Hindlimb muscle (tissue), 1 donor: ENCODE data around the gene LRRC75A. TPM values are rescaled to one million over a fixed set of nuclear protein-coding genes. Genes with fewer than 3 reads are reported as not detected.
"Not testable (repeated sequence)": the region's sequence is repeated elsewhere in the genome, so short reads cannot be mapped to it uniquely, and the experiment has no call there.

ENCODE experiments used
- DNase-seq: peaks from one replicate; pipeline ENCODE4 v3.0.0-alpha.2; 2013
- polyA plus RNA-seq: library from polyadenylated mRNA; unstranded; fragments of 120-200 nt; gene quantifications from one replicate; pipeline ENCODE4 v1.2.1, GENCODE V29; 2013; ENCODE audit not compliant: insufficient read length

LRRC75A gene
- polyA plus RNA-seq, 1 donor = 5.8 TPM

DNA sequence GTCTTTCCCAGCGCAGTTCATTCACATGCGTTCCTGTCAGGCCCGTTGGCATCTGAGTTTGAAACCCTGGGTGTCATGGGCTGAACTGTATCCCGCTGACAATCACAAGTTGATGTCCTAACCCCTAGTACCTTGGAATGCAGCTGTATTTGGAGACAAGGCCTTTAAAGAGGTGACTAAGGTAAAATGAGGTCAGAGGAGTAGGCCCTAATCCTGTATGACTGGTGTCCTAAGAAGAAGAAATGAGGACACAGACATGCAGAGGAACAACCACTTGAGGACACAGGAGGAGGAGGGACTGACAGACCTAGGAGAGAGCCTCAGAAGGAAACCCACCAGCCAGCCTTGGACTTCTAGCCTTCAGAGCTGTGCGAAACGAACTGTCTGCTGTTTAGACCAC is 43.5 kb downstream of the LRRC75A start:
- DNase-seq = no peak

DNA sequence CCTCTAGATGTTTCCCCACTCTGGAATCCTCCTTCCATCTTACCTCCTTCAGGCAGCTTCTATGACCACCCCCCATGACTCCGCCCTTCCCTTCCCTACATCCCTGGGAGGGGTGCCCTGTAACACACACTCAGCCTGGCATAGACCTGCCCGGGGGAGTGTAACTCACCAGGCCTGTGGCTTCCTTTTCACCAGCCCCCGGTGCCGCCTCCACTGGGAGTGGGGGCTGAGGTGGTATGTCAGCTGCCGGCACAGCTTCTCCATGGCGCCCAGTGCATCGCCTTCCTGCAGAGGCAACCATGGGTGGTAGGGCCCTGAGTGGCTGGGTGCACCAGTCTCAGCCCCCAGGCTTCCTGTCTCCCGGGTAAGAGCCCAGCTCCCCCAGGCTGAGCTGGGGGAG is 44.3 kb downstream of the LRRC75A start:
- DNase-seq = no peak

DNA sequence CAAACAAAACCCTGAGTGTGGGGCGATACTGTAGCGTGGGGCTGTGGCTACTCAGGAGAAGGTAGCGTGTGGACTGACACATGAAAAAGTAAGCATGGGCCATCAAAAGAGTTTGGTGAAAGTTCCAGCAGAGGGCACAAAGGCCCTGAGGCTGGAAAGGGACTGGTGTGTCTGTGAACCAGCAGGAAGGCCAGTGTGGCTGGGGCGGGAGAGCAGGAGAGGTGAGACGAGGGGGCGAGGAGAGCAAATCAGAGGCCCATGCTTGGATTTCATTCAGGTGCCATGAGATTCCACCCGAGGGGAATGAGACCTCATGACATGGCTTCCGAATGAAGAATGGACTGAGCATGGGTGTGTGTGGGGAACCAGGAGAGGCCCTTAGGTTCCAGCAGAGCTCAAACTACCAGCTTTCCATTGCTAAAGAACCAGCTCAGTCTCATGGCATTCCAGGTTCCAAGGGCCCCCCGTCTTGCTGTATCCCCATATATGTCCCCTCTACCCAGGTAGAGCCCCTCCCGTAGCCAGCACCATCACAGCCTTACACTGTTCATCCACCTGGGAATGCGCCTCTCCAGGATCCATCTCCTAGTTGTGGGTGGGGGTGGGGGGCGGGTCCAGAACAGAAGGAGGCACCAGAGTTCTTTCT is 45.5 kb downstream of the LRRC75A start:
- no peak for DNase-seq

DNA sequence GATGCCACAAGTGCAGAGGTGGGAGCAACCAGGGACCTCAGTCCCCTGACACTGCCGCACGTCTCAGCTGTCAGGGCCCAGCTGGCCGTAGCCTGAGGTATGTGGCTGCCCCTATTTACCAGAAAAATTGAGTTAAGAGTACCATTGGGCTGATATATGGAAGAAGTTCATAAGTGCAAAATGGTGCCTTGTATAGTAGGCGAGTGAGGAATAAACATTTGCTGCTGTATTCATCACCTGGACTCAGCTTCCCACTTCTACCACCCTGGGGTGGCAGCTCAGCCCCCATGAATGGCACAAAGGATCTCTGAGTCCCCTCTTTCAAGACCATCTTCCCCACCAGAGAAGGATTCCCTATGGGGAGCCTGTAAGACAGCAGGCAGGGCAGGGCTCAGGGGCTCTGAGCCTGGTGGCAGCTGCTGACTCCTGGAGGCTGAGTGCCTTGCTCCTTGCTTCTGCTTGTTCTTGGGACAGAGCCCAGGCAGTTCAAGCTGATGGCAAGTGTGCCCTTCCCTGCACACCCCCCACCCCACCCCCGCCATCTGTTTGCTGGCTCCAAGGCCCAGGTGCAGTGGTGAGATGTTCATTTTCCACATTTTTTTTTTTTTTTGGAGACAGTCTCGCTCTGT is 47.6 kb downstream of the LRRC75A start:
- DNase-seq = no peak

DNA sequence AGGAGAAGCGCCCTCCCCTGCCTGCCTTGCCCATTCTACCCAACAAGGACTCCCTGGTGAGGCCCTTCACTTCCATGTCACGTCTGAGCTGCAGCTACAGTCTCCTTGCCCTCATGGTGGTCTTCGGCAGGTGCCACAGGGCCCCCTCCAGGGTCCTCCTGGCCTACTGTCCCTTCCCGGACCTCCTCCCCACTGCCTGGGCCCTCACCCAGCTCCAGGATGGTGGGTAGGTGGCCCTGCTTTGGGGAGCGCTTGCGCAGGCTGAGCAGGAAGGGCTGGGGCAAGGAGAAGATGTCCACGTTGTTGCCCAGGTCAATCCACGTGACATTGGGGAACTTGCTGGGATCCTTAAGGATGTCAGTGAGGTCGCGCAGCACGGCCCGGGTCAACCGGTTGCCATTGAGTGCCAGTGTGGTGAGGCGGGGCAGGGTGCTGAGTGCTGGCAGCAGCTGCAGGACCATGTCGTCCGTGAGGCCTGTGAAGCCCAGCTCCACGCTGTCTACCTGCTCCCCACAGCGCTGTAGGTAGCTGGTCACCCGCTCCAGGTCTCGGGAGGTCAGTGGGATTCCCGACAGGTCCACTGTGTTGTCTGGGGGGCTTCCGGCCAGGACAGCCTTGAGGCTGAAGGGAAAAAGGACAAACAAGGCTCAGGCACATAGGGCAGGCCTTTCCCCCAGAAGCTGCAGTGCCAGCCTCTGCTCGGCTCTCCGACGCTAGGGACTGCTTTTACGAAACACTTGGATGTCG is 48.3 kb downstream of the LRRC75A start:
- DNase-seq = no peak

DNA sequence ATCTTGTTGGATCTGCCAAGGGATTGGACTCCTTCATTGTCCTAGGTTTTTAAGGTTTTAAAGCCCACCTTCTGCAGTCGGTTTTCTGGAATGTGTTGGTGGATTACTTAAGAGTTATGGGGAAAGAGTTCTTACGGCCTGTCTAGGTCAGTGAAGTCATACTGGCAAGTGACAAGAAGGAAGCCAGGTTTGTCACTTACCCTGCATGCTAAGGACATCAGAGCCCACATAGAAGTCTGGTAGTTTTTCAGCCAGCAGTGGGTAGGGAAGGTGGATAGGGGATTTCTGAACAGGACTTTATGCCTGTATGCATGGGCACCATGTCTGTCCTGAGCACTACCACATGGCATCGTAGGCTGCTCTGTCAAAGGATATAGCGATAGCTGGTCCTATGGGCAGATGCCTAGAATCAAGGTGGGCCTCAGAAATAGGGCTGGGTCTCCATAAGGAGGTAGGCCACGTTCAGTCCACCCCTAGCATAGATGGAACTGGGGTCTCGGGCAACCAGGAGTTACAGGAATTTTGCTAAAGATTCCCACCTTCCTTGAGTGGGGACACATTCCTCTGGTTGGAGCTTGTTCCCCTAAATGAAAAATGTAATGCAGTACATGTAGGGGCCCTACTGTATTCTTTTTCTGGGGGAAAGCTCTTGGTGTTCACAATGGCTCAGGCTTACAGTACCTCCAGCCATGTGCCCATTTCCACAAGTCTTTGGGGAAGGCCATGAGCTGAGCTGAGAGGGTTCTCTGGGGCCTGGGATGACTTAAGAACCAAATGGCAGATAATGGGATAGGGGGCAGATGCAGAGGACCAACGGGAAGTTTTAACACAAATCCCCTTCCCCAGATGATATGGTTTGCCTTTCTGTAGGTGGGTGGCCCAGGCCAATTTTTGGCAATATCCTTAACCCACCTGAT is 49.1 kb downstream of the LRRC75A start:
- DNase-seq = no peak

DNA sequence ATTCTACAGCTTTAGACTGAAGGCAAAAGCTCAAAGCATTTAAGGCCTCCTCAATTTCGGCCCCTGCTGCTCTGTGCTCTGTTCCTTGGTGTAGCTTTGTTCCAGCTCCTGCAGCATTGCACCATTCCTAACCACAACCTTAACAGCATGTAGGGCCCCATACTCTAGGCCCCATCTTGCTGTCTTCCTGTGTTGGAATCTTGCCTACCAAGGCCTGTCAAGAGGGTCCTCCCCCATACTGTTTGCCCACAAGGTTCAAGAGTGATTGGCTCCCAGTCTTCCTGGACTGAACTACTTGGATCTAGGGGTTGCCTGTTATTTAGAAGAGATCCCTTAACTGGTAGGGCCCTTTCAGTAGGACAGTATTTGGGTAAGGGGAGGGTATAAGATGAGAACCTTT is 49.9 kb downstream of the LRRC75A start:
- no peak for DNase-seq

DNA sequence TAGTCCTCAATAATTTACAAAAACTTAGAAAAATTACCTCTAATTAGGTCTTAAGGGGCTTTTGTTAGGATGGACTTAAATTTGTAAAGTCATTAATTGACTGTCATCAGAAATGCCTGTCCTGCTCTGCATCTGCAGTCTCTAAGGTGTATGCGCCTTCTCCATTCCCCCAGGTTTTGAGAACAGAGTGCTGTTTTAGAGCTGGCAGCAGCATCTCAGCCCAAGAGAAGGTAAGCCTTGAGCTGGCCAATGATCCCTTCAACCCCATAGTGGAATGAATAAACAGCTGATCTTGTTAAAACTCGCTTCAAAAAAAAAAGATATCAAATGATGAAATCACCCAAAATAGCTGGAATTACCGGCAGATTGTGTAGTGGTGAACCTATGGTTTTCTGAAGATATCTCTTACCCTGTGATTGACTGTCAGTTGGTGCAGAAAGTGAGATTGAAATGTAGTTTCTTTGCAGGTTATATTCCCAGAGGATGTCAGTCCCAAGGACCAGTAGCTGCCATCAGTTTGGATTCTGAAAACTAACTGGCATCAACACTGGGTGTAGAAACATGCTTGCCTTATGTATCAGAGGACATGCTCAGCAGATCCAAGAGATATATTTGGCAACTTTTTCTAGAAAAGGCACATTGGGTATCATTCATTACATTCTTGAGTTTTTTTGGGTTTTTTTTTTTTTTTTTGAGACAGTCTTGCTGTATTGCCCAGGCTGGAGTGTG is 50.9 kb downstream of the LRRC75A start:
- no peak for DNase-seq

DNA sequence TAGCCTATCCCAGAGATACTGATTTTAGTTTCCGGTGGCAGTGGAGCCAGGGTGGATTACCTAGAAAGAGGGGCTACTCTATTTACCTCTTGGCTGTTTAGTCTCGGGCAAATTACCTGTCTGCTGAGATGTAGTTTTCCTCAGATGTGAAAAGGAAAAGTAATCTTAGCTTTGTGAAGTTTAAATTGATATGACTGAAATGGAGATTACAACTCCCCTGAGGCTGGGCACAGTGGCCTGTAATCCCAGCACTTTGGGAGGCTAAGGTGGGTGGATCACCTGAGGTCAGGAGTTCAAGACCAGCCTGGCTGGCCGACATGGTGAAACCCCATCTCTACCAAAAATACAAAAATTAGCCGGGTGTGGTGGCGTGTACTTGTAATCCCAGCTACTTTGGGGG is 51.6 kb downstream of the LRRC75A start:
- not testable (repeated sequence) for DNase-seq

DNA sequence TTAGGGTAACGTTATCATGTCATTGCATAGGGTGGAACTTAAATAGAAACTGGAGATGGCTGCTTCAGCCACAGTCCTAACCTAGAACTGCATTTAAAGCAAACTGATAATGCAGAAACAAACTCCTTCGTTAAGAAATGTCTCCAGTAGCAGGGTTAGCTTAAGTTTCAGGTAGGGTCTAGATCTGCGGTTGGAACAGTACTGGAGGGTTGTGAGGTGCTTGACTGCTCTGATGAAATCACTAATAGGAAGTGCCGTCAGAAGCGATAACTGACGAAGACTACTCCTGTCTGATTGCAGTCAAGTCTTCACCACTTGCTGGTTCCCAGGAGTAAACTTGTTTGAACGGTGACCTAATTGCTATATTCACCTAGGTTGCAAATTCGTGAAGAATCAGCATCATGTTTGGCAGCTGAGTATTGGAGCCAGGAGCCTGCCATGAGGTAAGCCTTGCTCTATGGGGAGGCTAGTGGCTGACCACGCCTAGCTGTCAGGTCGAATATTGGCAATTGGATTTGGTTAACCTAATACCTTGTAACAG is 52.1 kb downstream of the LRRC75A start:
- no peak for DNase-seq

DNA sequence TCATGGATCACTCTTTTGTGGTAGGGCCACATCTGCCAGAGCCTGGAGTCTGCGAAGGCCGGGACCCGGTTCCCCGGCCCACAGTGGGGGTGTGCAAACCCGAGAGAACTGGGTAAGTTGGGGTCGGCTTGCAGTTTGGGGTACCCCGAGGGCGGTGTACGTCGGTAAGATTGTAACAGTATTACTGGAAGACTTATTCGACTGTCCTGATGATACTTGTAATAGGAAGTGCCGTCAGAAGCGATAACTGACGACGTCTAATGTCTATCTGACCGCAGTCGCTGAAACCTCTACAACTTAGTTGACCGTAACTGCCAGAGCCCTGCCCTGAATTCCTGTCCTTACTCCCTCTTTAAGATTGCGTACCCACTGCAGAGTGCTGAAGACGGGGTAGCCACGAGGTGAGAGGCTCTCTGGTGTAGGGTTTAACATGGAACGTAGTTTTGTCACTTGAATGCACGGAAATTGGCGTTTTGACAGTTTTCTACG is 52.6 kb downstream of the LRRC75A start:
- DNase-seq = no peak

DNA sequence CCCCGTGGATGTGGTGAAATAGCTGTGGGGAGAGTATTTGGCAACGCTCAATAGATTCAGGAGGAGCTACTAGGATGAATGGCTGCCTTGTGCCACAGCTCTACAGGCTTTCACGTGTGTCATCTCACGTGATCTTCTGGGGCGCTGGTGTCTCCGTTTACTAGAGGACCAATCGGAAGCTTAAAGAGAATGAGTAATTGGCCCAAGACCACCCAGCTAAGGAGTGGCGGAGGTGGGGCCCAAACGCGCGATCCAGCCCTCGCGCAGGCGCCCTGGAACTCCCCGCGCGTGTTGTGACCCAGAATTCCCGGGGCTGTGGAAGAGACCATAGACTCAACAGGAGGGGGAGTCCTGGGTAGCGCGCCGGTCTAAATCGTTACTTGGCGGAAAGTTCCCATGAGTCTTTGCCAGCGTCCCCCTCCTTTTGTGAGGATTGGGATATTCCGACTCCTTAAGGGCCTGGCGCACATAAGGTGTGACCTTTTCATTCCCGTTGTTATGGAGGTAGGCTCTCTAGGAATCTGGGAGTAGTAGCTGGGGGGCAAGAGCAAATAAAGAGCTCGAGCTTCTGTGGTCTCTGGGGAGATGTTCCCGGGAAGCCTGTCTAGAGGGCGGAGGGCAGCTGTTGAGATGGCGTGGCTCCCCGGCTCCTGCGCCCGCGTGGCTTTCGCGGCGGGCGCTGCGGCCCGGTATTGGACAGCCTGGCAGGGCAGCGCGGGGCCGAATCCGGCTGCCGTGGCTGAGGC is 53.3 kb downstream of the LRRC75A start:
- peak; percentile 99 for DNase-seq

DNA sequence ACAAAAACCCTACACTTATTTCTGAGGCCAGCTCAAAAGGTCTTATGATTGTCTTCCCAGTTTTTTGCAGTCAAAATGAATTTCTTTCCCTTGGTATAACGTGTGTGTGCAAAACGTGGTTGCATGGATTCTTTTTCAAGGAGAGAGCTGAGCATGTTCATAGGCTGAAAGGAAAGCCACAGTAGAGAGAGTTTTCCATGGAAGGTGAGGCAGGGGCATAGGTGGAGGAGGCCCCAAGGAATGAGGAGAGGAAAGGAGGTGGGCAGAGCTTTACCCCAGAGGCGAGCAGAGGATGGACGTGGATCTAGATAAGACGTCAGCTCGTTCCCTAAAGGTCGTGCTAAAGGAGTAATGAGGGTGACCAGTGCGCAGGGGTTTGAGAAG is 53.8 kb downstream of the LRRC75A start:
- no peak for DNase-seq

DNA sequence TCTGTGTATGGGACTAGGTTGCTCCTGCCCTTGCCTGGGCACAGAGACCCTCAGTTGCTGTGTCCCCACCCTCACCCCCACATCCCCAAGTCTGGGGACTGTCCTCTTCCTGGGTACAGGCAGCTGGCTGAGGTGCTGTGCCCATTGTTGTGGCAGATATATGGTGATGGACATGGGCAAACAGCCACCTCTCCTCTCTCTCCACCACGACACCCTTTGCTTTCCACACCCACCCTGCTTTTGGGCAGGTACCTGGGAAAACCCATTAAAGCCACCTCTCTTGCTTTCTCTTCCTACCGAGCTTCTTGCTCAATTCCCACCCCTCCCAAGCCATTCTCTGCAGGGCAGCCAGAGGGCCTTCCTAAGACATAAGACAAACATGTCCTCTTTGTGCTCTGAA is 54.9 kb downstream of the LRRC75A start:
- no peak for DNase-seq

DNA sequence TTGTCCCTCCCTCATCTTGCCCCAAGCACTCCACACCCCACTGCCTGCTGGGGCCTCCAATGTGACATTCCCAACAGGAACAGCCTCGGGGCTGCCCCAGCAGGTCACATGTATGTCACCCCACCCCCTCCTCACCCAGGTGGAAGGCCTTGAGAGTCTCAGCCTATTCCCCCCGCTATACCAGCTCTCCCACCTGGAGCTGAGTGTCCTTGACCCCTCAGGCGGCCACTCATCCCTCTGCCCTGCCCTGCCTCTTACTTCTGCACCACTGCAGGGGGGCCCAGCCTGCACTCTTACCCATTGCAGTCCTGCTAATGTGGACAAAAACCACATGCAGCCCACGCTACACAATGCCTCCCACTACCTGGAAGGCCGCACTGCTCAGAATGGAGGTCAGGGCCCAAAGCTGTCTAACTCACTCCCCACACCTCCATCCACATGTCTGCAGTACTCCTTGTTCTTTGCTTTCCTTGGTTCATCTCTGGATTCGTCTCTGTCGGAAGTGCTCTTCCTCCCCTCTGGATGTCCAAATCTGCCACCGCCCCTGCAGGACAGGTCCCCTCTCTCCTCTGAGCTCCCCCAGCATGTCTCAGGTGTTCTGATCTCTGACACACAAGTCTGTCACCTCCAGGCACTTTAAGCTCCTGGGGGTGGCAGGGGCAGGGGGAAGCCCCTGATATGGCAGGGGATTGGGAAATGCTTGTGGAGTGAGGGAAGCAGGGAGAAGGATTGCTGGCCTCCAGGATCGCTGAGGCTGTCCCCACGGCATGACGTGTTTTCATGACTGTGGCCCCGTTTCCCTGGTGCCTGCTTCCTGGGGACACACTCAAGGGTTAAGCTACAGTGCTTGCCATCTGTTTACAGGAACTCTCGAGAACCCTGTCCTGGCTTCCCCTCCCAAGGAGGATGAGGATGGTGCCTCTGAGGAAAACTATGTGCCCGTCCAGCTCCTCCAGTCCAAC is 55.8 kb downstream of the LRRC75A start:
- DNase-seq = no peak

DNA sequence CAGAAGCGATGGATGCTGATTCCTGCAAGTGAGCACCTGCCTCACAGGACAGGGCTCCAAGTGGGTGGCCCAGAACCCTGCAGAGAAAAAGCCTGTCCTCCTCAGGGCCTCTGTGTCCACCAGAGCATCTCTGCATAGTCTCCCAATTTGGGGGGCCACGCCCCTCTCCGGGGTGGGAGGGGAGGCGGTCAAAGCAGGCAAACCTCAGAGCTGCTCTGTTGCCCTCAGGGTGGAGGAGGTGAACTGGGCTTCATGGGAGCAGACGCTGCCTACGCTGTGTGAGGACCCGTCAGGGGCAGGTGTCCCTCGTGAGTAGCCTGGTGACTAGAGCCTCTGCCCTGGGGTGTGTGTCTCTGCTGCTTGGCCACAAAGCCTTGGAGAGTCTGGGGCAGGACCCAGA is 57.3 kb downstream of the LRRC75A start:
- DNase-seq = no peak

DNA sequence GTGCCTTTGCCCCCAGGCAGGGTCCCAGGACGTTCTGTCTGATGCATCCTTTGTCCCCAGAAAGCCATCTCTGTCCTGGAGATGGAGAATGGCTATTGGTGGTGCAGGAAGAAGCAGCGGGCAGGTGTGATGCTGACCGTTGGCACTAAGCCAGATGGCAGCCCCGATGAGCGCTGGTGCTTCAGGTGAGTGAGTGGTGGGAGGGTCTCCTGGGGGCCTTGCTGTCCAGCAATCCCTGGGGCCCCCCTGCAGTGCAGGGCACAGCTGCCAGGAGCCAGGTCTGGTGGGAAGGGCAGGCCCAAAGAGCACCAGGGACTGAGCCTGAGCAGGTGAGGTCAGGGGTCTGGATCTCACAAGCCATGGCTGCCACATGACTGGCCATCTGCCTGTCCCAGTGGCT is 58.5 kb downstream of the LRRC75A start:
- DNase-seq = no peak

DNA sequence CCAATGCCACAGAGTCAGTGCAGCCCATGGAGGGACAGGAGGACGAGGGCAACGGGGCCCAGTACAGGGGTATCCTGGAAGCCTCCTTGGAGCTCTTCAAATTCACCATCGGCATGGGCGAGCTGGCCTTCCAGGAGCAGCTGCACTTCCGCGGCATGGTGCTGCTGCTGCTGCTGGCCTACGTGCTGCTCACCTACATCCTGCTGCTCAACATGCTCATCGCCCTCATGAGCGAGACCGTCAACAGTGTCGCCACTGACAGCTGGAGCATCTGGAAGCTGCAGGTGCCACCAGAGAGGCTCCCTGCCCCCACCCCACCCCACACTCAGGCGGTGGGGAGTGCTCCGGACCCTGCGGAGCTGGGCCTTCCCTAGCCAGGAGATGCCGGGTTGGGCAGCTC is 60.0 kb downstream of the LRRC75A start:
- DNase-seq = no peak

DNA sequence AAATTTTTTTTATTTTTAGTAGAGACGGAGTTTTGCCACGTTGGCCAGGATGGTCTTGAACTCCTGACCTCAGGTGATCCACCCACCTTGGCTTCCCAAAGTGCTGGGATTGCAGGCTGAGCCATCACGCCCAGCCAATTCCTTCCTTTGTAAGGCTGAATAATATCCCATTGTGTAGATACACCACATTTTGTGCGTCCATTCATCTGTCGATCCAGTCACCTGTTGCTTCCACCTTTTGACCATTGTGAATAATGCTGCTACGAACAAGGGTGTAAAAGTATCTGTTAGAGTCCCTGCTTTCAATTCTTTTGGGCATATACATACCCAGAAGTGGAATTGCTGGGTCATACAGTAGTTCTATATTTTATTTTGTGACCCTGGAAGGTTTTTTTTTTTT is 61.3 kb downstream of the LRRC75A start:
- no peak for DNase-seq

DNA sequence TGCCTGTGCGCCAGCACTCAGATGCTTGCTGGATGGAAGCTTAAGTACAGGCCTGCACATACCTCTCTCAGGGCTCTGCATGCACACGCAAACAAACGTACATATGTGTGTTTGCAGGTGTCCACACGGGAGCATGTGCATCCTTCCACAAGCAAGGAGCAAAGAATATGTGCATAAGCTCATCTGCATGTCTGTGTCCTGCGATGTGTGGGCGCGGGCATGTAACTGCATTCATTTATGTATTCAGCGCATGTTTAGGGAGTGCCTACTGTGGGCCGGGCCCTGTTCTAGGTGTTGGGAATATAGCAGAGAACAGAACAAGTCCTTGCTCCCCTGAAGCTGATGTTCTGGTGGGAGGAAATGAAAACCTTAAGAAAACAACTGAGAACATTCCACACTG is 62.9 kb downstream of the LRRC75A start:
- DNase-seq = no peak
